ENCODE results near the gene SNX20. TPM values are rescaled to one million over a fixed set of nuclear protein-coding genes. Genes with fewer than 3 reads are reported as not detected.

The SNX20 gene
- total and polyA plus RNA-seq, 2 of the 13 experiments (the other 11 are each of a cell fraction or from before 2014, with no cell fraction given) = not detected

- TF ChIP-seq ZNF687 (CRISPR knock-in tag; IDR thresholded peaks at IDR 0.05) = peak; percentile 73
- TF ChIP-seq ZNF333 (CRISPR knock-in tag; IDR thresholded peaks at IDR 0.05; ENCODE audit: borderline replicate concordance) = 0 out of 2 replicates have a peak, but pooled peaks have one; percentile 56
- TF ChIP-seq ZNF317 (CRISPR knock-in tag; IDR thresholded peaks at IDR 0.05) = 0 out of 2 replicates have a peak, but pooled peaks have one; percentile 14
- TF ChIP-seq ZNF367 (CRISPR knock-in tag; IDR thresholded peaks at IDR 0.05; ENCODE audit: borderline replicate concordance) = no peak
- TF ChIP-seq IRF2 (CRISPR knock-in tag; IDR thresholded peaks at IDR 0.05) = peak; percentile 69
- TF ChIP-seq ZBTB14 (CRISPR knock-in tag; IDR thresholded peaks at IDR 0.05) = 0 out of 2 replicates have a peak, but pooled peaks have one; percentile 10
- peak; percentile 53 for TF ChIP-seq ZGPAT (CRISPR knock-in tag; IDR thresholded peaks at IDR 0.05)
- TF ChIP-seq NFKB2 (CRISPR knock-in tag; IDR thresholded peaks at IDR 0.05; ENCODE audit: borderline replicate concordance) = no peak
- no peak for TF ChIP-seq CBX2 (IDR thresholded peaks at IDR 0.05; ENCODE audit: low read depth, low read length)
- TF ChIP-seq CBX2 (CRISPR knock-in tag; IDR thresholded peaks at IDR 0.05; ENCODE audit: low read depth) = no peak
- no peak for TF ChIP-seq ZNF652 (CRISPR knock-in tag; IDR thresholded peaks at IDR 0.05; ENCODE audit: borderline replicate concordance, low read depth)
- TF ChIP-seq USF2 (IDR thresholded peaks at IDR 0.05; ENCODE audit: low read depth, low read length) = no peak
- no peak for TF ChIP-seq USF2 (CRISPR knock-in tag; IDR thresholded peaks at IDR 0.05; ENCODE audit: borderline replicate concordance)
- TF ChIP-seq ATF5 (CRISPR knock-in tag; IDR thresholded peaks at IDR 0.05; ENCODE audit: low read depth) = no peak
- no peak for TF ChIP-seq ZNF18 (CRISPR knock-in tag; IDR thresholded peaks at IDR 0.05; ENCODE audit: insufficient replicate concordance)
- 0 out of 2 replicates have a peak, but pooled peaks have one; percentile 20 for TF ChIP-seq BRCA1 (CRISPR knock-in tag; IDR thresholded peaks at IDR 0.05)
- TF ChIP-seq GATA4 (IDR thresholded peaks at IDR 0.05; ENCODE audit: borderline replicate concordance, low read depth) = no peak
Observed at GRCh38 chr16:50665128-50665878, 15.8 kb downstream of the SNX20 start (continued).

Data from HepG2 (cell line).